ENCODE data around the gene RNF180.
"Not testable (repeated sequence)": the region's sequence is repeated elsewhere in the genome, so short reads cannot be mapped to it uniquely, and the experiment has no call there.

The RNF180 gene

GRCh38 chr5:64347309-64347708, 181.7 kb downstream of the RNF180 start:
- no peak for DNase-seq (ENCODE audit: low read depth in 1 of 2, low spot score in 1 of 2)

GRCh38 chr5:64364426-64364825, 198.8 kb downstream of the RNF180 start:
- DNase-seq (ENCODE audit: low read depth in 1 of 2, low spot score in 1 of 2), result no peak

GRCh38 chr5:64384765-64385164, 219.1 kb downstream of the RNF180 start:
- no peak for DNase-seq (ENCODE audit: low read depth in 1 of 2, low spot score in 1 of 2)

- DNase-seq (ENCODE audit: low read depth in 1 of 2, low spot score in 1 of 2), result no peak
Observed at GRCh38 chr5:64397552-64397951, 231.9 kb downstream of the RNF180 start.

GRCh38 chr5:64398735-64399134, 233.1 kb downstream of the RNF180 start:
- DNase-seq (ENCODE audit: low read depth in 1 of 2, low spot score in 1 of 2), result not testable (repeated sequence)

- DNase-seq (ENCODE audit: low read depth in 1 of 2, low spot score in 1 of 2), result not testable (repeated sequence)
Observed at GRCh38 chr5:64407103-64407825, 241.6 kb downstream of the RNF180 start.

- no peak for DNase-seq (ENCODE audit: low read depth in 1 of 2, low spot score in 1 of 2)
Observed at GRCh38 chr5:64417390-64417789, 251.7 kb downstream of the RNF180 start.

- DNase-seq (ENCODE audit: low read depth in 1 of 2, low spot score in 1 of 2), result no peak
Observed at GRCh38 chr5:64418013-64418412, 252.4 kb downstream of the RNF180 start.
